ENCODE results near the gene PTPRN2. TPM values are rescaled to one million over a fixed set of nuclear protein-coding genes. Genes with fewer than 3 reads are reported as not detected.

The PTPRN2 gene
- total RNA-seq, 1 experiment from 2014 or later: 0.11 TPM

GRCh38 chr7:158611541-158611940 is 23.9 kb upstream of the PTPRN2 start:
- Histone ChIP-seq H3K36me3 (ENCODE audit: insufficient read depth, low read length, poor library complexity, severe bottlenecking) (no peaks in the 10 kb centered on the region), H3K4me1 (ENCODE audit: insufficient read depth, low read length, poor library complexity, severe bottlenecking) (peaks cover 4% of the 10 kb centered on the region), H3K9me3 (ENCODE audit: low read depth, low read length, poor library complexity, severe bottlenecking) (no peaks in the 10 kb centered on the region), H3K27ac (ENCODE audit: low read depth, low read length, poor library complexity, severe bottlenecking) (no peak overlapping the region), H3K4me3 (ENCODE audit: low read depth, low read length, poor library complexity, severe bottlenecking) (no peak overlapping the region), H3K27me3 (replicated peaks; ENCODE audit: insufficient read depth, low read depth, low read length, poor library complexity) (no peaks in the 10 kb centered on the region)
- TF ChIP-seq CTCF (conservative IDR thresholded peaks at IDR 0.05; ENCODE audit: low read depth, low read length): no peak
- TF ChIP-seq EZH2 (IDR thresholded peaks at IDR 0.05; ENCODE audit: borderline replicate concordance, low read depth, low read length, poor library complexity, severe bottlenecking): no peak
- BruUV-seq (replicated peaks): no TSS peak
- intact Hi-C loops (cut with micrococcal nuclease; ENCODE audit: unreplicated experiment): no loop called here
- no peak for DNase-seq (ENCODE audit: low spot score)
- ChIA-PET CTCF (no interaction called here), POLR2A (ENCODE audit: low non-redundant PET) (no interaction called here)

- DNase-seq (ENCODE audit: low spot score): no peak
- Histone ChIP-seq H3K4me1 (ENCODE audit: insufficient read depth, low read length, poor library complexity, severe bottlenecking) (peaks cover 4% of the 10 kb centered on the region), H3K27ac (ENCODE audit: low read depth, low read length, poor library complexity, severe bottlenecking) (no peak overlapping the region), H3K9me3 (ENCODE audit: low read depth, low read length, poor library complexity, severe bottlenecking) (no peaks in the 10 kb centered on the region), H3K27me3 (replicated peaks; ENCODE audit: insufficient read depth, low read depth, low read length, poor library complexity) (no peaks in the 10 kb centered on the region), H3K4me3 (ENCODE audit: low read depth, low read length, poor library complexity, severe bottlenecking) (no peak overlapping the region), H3K36me3 (ENCODE audit: insufficient read depth, low read length, poor library complexity, severe bottlenecking) (no peaks in the 10 kb centered on the region)
- ChIA-PET POLR2A (ENCODE audit: low non-redundant PET) (no interaction called here), CTCF (no interaction called here)
- intact Hi-C loops (cut with micrococcal nuclease; ENCODE audit: unreplicated experiment): no loop called here
- no peak for TF ChIP-seq CTCF (conservative IDR thresholded peaks at IDR 0.05; ENCODE audit: low read depth, low read length)
- TF ChIP-seq EZH2 (IDR thresholded peaks at IDR 0.05; ENCODE audit: borderline replicate concordance, low read depth, low read length, poor library complexity, severe bottlenecking): no peak
- no TSS peak for BruUV-seq (replicated peaks)
These were observed 21.8 kb upstream of the PTPRN2 start for GRCh38 chr7:158609313-158609974.

GRCh38 chr7:158607563-158607962 is 19.9 kb upstream of the PTPRN2 start:
- H3K4me1 ChIP-seq (ENCODE audit: insufficient read depth, low read length, poor library complexity, severe bottlenecking): no peaks in the 10 kb centered on the region
- H3K36me3 ChIP-seq (ENCODE audit: insufficient read depth, low read length, poor library complexity, severe bottlenecking): no peaks in the 10 kb centered on the region
- no peak overlapping the region for H3K4me3 ChIP-seq (ENCODE audit: low read depth, low read length, poor library complexity, severe bottlenecking)
- no peaks in the 10 kb centered on the region for H3K9me3 ChIP-seq (ENCODE audit: low read depth, low read length, poor library complexity, severe bottlenecking)
- DNase-seq (ENCODE audit: low spot score): no peak
- H3K27me3 ChIP-seq (replicated peaks; ENCODE audit: insufficient read depth, low read depth, low read length, poor library complexity): no peaks in the 10 kb centered on the region
- CTCF ChIA-PET: no interaction called here
- TF ChIP-seq EZH2 (IDR thresholded peaks at IDR 0.05; ENCODE audit: borderline replicate concordance, low read depth, low read length, poor library complexity, severe bottlenecking): no peak
- no peak for TF ChIP-seq CTCF (conservative IDR thresholded peaks at IDR 0.05; ENCODE audit: low read depth, low read length)
- POLR2A ChIA-PET (ENCODE audit: low non-redundant PET): no interaction called here
- BruUV-seq (replicated peaks): no TSS peak
- H3K27ac ChIP-seq (ENCODE audit: low read depth, low read length, poor library complexity, severe bottlenecking): no peak overlapping the region
- intact Hi-C loops (cut with micrococcal nuclease; ENCODE audit: unreplicated experiment): no loop called here

Data from A673 (cell line).